Measurements from ENCODE around the gene FBXL15.

The FBXL15 gene

DNA sequence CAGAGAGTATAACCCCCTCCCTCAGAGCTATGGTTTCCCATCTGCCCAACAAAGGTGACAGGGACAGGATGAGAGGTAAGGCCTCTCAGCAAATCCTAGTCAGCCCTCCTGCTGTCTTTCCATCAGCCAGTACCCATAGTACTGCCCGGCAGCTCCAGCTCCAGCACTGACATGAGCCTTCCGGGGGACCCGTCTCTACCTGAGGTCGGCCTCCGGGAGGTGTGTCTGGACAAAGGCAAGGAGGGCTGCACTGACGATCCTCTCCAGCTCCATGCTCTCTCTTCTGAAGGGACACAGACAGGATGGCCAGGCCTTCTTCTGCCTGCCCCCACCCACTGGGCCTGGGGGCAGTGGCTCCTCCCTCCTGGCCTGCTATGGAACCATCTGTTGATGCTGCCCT lies 4.3 kb downstream of the FBXL15 start:
- no peak for DNase-seq

DNA sequence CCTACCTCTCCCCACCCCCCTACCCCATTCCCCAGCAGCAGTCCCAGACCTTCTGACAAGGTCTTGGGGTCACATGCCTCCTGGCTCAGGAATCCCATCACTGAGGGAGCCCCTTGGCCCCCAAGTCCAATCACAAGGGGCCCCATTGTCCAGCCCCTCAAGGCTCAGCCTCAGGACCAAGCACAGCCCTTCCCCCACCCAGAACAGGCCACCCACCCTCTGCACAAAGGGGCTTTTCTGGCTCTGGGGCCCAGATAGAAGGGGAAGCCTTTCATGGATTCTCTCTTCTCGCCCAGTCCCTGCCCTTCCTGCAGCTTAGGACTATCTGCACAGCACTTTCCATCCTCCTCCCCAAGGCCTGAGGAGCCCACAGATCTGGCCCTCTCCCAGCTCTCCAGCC lies 4.8 kb downstream of the FBXL15 start:
- DNase-seq: no peak

DNA sequence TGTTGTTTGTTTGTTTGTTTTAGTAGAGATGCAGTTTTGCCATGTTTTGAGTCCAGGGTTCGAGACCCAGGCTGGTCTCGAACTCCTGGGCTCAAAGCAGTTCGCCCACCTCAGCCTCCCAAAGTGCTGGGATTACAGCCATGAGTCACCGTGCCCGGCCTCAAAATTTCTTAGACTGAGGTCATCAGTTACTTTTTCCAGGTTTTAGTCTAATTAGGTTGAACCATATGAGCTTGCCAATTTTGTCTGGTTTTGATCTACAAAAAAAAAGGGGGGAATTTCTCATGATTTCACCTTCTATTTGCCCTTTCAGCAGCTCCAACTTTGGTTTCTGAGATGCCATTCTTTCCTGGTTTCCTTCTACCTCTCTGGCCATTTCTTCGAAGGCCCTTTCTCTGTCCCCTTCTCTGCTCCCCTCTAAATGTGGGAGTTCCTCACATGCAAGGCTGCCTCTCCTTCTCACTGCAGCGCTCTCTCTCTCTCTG lies 6.2 kb downstream of the FBXL15 start:
- DNase-seq: no peak

DNA sequence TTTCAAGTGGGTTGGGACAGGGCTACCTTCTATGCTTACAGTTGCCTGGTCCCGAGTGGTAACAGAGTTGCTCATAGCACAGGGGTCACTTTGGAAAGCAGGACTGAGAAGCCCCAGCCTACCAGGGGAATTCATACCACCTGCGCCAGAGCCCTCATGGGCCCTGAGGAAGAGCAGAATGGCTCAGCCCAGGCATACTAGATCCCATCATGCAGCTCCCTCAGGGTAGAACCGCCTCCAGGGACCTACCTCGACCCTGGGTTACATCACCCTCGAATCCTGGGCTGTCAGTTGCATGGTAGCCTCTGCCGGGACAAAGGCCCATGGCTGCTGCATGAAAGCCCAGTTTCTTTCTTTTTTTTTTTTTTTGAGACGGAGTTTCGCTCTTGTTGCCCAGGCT lies 8.8 kb downstream of the FBXL15 start:
- DNase-seq: no peak

DNA sequence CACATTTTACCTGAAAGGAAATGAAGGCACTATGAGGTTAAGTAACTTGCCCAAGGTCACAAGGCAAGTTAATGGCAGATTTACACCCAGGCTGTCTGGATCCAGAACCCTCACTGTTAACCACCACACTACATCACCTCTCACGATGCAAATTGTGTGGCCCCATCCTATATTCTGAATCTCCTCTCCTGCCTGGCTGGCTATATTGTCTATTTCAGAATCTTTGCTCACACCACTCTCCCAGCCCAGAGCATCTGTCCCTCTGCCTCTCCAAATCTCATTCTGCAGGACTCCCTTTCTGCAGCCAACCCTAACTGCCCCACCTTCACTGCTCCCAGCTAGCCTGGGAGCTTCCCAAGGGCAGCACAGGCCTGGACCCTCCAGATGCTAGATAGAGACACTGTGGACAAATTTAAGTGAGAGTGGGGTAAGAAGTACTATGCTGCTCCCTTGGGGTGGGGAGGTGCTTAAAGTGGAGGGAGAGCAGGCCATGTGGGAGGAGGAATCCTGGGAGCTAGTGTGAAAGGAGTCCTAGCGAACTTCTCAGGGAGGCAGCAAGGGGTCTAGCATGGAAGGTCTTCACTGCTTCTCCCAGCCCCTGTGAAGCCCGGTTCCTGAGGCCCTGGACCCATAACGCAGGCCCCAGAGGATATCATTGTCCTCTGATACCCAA lies 11.0 kb downstream of the FBXL15 start:
- no peak for DNase-seq

DNA sequence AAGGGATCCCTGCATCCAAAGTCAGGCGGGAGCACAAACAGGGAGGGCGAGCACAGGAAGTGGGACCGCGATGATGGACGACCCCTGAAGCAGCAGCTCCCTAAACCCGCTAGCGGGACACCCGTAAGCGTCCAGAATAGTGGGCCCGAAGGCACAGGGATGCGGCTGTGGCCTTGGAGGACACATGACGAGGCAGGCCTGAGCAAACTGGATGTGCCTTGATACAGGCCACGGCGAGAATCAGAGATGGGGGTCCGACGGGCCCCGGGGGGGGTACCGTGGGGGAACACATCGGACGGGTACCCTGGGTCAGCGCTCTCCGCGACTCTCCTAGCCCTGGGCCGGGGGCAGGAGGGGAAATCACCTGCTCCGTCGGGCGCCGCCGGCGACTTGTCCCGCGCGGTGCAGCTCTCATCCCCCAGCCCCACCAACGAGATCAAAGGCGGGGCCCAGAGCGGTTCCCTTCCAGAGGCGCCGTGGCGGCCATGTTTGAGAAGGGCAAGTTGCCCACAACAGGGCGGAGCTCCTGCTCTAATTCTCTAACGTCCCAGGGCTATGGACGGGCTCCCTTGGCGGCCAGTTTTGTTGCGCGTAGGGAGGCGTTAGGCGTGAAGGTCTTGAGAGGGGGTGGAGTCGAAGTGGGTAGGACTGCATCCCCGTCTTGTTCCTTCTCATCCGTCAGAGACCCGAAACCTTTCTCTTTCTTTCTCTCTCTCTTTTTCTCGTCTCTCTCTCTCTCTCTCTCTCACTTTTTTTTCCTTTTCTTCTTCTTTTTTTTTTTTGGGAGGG lies 11.7 kb downstream of the FBXL15 start, which contains the start of gene CUEDC2:
Gene CUEDC2, minus strand, starts transcription at position 413 of the 789 bp plus-strand sequence. CDS start 7,386 bp downstream, outside the sequence.
- DNase-seq: peak; percentile 64 to 97 (median 92)

DNA sequence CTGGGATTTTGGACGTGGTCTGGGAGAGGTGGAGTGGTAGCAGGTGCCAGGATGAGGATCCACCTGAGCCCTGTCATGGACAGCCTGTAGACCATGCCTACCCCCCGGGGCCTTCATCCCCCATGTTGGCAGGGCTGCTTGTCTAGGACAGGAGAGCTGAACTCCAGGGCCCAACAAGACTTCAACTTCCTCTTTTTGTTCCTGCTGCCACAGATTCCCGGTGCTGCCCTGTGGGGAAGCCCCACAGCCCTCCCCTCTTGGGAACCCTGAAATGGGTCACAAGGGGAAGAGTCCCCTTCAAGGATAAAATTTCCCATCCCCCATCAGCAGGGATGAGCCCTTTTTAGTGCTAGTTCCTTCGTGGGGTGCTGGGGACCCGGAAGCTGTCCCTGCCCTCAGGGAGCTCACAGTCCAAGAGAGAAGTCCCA lies 13.0 kb downstream of the FBXL15 start:
- no peak for DNase-seq

DNA sequence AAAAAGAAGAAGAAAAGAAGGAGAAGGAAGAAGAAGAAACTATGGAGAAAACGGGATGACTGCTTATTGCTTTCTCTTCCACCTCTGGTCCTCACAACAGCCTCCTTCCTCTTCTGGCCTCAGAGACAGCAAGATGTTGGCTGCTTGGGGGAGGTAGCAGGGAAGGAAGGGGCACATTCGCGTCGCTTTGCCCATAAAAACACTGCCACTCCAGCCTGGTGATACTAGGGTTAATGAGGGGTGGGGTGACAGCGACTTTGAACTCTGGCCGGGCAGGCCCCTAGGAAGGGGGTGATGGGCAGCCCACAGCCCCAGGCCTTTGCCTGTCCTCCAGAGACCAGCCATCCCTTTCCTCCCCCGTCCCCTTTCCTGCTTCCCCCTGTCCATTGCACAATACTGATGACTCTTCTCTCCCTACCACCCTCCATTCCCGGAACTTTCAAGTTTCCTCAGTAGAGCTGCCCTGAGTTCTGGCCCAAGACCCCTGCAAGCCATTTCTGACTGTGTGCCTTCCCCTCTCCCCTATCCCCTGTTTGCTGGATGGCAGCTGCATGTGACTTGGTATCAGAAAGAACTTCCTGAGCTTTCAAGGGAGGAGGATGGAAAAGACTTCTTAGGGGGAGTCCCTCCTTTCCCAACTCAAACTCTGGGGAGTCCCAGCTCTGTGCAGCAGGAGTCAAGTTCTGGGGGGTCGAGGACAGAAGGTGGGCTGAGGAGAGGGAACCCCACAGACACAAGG lies 13.9 kb downstream of the FBXL15 start:
- DNase-seq: no peak

DNA sequence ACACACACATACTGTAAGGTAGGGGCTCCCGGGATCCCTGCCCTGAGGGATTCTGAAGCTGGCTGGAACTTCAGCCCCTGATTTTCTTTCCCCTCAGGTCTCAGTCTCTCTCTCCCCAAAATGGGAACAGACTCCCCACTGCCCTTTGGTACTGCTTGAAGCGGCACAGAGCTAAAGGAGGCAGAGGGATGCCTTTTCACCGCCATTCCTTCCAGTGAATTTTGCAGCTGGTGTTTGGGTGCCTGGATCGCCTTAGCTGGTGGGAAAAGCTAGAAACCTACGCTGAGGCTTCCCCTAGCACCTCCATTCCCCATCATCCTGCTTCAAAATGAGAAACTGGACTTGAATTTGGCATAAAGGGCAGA lies 14.5 kb downstream of the FBXL15 start:
- no peak for DNase-seq

DNA sequence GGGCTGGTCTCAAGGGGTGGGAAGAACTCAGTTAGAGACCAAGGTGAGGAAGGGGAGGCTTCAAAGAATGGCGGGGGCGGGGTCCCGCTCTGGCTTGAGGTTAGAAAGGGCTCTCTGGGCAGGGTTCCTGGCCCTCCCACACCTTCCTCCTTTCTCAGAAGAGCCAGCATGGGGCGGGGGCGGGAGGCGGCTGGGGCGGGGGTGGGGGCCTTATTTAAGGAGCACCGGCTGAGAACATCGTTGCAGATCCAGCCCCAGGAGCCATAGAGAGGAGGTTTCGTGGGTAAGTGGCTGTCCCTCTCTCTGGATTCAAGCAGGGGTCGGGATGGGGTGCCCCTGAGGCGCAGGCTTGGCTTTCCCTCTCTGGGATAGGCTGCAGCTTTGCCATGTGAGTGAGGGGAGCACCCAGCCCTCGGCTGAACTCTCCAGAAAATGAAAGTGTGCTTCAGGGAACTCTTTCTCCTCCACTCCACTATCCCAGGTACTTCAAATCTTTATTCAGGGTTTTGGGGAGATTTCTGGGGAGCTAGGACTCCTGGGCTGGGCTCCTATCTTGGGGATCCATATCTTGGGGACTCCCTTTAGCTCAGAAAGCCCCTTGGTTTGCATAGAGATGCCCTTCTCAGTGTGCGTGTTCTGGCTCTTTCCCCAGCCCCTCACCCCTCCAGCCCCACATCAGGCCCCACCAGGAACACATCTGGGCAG lies 15.0 kb downstream of the FBXL15 start:
- DNase-seq: peak in 3 of 56 donors; percentile 20 to 36 (median 27)

DNA sequence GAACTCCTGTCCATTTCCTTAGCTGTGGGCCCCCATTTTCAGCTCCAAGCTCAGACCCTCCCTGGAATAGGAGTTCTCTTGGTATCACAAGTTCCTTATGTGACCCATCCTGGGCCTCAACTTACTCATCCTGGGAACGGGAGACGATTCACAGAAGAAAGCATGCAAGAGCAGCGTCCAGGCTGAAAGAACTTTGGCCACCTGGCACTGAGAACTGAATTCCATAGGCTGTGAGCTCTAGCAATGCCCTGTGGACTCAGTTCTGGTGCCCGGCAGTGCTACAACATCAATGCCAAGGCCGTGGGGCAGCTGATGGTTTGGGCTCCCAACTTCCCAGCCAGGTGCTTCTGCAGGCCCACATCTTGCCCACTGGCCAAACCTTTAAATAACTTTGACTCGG lies 15.7 kb downstream of the FBXL15 start:
- DNase-seq: no peak

DNA sequence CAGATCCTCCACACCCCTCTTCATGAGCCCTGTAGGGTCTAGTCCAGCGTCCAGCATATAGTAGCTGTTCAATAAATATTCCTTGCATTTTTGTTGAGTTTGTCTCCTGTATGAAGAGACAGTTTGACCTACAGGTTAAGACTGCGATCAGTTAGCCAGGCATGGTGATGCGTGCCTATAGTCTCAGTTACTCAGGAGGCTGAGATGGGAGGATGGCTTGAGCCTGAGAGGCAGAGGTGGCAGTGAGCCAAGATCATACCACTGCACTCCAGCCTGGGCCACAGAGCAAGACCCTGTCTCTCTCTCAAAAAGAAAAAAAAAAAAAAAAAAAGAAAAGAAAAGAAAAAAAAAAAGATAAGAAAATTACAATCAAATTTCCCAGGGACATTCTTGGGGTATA lies 16.9 kb downstream of the FBXL15 start:
- no peak for DNase-seq

DNA sequence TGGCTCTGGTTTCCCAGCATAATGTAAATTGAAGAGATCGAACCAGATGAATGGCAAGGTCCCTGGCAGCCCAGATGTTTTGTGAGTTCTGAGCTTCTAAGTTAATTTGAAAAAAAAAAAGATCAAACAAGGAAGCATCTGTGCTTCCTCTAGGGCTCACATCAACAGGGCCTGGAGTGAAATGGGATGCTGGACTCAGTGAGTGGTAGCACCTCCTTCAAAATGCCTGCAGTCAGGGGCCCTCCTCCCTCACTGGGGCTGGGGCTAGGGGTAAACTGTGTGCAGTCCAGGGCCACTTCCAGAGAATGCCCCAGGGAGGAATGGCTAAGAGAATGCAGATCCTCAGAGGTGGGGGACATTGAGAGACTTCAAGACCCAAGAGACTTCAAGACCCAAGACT lies 17.7 kb downstream of the FBXL15 start:
- DNase-seq: no peak

DNA sequence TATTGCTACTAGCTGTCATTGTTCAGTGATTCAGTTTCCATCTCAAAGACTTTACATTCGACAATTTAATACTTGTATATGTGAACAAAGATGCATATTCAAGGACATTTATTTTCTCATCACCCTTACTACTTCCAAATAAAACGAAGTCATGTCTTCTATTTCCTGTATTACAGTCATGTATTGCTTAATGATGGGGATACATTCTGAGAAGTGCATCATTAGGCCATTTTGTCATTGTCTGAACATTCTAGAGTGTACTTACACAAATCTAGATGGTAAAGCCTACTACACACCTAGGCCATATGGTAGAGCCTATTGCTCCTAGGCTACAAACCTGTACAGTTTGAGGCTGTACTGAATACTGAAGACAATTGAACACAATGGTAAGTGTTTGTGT lies 24.2 kb downstream of the FBXL15 start:
- DNase-seq: no peak

DNA sequence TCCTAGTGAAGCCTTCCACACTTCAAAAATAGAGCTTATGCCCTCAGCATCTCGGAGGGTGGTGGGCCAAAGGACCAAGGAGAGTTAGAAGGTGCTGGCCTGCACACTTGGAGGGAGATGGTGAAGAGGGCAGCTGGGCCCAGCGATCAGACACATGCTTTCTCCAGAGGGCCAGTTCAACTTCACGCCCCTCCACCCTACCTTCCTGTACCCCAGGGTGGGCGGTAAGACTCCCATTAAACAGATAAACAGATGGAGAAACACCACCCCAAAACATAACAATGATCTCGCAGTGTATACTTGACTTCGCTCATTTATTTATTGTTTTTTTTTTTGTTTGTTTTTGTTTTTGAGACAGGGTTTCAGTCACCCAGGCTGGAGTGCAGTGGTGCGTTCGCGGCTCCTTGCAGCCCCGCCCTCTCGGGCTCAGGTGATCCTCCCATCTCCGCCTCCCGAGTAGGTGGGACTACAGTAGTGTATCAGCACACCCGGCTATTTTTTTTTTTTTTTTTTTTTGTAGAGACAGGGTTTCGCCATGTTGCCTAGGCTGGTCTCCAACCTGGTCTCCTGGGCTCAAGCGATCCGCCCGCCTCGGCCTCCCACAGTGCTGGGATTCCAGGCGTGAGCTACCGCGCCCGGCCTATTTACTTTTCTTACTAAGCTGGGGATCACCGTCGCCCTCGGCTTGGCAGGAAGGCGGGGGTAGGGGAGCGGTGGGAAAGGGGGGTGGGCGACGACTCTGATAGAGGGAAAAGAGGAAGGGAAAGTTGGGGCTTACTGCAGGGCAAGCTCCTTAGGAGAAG lies 28.9 kb downstream of the FBXL15 start:
- peak in 37 of 56 donors; percentile 19 to 85 (median 43) for DNase-seq

DNA sequence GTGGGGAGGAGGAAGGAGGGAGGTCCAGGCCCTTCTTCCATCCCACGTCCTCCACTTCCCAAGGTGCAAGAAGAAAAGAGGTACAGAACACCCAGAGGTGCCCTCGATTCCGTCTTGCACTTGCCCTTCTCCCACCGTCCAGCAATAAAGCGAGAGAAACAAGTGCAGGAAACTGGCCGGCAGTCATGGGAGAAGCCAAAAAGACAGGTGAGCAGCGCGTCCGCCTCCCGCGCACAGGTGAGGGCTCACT lies 29.4 kb downstream of the FBXL15 start:
- no peak for DNase-seq

DNA sequence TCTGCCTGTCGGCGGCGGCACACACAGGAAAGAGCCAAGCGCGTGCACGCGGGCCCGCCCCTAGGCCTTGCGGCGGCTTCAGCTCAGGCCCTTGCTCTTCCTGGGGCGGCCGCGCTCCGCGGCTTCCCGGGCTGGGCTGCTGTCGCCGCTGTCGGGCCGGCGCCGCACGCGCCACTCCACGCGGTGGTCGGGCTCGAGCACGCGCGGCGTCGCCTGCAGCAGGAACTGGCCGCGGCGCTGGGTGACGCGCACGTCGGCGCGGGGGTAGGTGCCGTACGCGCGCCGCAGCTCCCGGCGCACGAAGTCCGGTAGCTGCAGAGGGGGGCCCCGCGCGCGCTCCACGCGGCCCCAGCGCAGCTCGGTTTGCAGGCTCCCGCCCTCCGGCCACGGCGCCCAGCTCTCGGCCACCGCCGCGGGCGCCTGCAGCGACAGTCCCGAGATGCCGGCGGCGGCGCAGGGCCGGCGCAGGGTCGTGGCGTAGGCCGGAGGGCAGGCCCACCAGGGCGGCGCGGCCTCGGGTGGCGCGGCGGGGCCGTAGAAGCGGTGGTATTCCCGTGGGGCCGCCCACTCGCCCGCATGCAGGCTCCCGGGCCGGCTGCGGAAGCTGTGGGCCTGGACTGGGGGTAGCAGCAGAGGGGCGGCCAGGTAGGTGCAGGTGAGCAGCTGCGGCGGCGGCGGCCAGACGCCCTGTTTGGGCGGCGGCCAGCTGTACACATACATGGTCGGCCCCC lies 29.9 kb downstream of the FBXL15 start:
- peak in 54 of 56 donors; percentile 27 to 88 (median 66) for DNase-seq

DNA sequence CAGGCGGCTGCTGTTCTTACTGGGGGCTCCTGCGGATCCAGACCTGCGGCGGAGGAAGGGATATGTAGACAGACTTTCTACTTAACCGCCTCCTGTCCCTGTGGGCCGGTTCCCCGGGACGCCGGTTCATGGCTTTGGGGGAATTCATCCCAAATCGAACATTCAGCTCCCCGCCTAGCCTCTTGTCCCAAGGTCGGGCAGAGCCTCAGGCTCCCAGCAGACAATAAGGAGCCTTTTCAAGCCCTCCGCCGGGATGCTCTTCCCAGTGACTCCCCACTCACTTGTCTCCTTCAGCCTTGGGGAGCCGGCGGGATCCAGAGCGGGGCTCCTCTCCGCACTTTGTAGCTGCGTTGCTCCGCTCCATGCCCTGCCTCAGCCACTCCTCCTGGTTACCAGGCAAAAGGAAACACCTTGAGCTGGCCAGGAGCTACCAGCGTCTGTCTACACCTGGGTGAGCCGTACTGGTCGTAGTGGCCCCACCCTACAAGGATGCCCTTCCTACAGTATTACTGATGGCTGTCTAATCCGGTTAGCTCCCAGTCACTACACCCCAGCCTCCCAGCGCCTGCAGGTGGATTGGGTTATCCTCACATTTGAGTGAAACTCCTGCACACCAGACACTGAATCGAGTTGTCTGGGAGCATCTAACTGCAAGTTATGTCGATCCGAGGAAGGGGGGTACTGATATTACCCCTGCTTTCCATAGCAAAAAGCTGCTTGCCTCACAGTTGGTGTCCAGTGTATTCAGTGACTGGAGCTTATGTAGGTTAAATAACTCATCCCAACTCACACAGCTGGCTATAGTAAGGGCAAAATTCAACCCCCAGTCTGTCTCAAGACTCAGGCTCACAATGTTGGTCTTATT lies 30.7 kb downstream of the FBXL15 start, which contains the start of gene C10orf95:
Gene C10orf95, minus strand, starts transcription at position 439 of the 865 bp plus-strand sequence. CDS start 450 bp downstream, outside the sequence.
- peak in 6 of 56 donors; percentile 20 to 44 (median 40) for DNase-seq
